GM23338 (cell line): ENCODE measurements around the gene HSD17B2.

ENCODE experiments used
- CTCF ChIP-seq, 2 experiments: fragments of 200-600 bp in 1 of 2; sonication (generic) in 1 of 2; conservative IDR thresholded peaks; 2 replicates each; pipeline versions ENCODE4 v1.5.1 to v1.6.1; 2016 to 2017; ENCODE audit warnings: antibody characterized with exemption in 2 of 2, low read depth in 2 of 2, mild to moderate bottlenecking in 2 of 2, moderate library complexity in 1 of 2
- EZH2 ChIP-seq: fragments of 200-600 bp; sonication (generic); IDR thresholded peaks from one replicate; pipeline ENCODE4 v1.8.0; 2017; ENCODE audit warnings: antibody characterized with exemption, mild to moderate bottlenecking, low read depth; ENCODE audit not compliant: unreplicated experiment
- EZH2phosphoT487 ChIP-seq: fragments of 200-600 bp; sonication (generic); IDR thresholded peaks from one replicate; pipeline ENCODE4 v1.8.1; 2018; ENCODE audit warnings: antibody characterized with exemption; ENCODE audit not compliant: unreplicated experiment
- POLR2AphosphoS5 ChIP-seq: IDR thresholded peaks from 2 replicates; pipeline ENCODE4 v1.6.1; 2016; ENCODE audit warnings: antibody characterized with exemption, low read depth
- TF ChIP-seq, protein P1 (sequence below): IDR thresholded peaks from one replicate; pipeline ENCODE4 v1.6.1; 2018; ENCODE audit warnings: antibody characterized with exemption; ENCODE audit not compliant: unreplicated experiment

GRCh38 chr16:81995651-81996050 lies 39.4 kb upstream of the HSD17B2 start:
- TF ChIP-seq CTCF (conservative IDR thresholded peaks at IDR 0.05; ENCODE audit: low read depth in 2 of 2) (no peak), POLR2AphosphoS5 (no peak), EZH2 (no peak), EZH2phosphoT487 (no peak)
- TF ChIP-seq, protein P1, sequence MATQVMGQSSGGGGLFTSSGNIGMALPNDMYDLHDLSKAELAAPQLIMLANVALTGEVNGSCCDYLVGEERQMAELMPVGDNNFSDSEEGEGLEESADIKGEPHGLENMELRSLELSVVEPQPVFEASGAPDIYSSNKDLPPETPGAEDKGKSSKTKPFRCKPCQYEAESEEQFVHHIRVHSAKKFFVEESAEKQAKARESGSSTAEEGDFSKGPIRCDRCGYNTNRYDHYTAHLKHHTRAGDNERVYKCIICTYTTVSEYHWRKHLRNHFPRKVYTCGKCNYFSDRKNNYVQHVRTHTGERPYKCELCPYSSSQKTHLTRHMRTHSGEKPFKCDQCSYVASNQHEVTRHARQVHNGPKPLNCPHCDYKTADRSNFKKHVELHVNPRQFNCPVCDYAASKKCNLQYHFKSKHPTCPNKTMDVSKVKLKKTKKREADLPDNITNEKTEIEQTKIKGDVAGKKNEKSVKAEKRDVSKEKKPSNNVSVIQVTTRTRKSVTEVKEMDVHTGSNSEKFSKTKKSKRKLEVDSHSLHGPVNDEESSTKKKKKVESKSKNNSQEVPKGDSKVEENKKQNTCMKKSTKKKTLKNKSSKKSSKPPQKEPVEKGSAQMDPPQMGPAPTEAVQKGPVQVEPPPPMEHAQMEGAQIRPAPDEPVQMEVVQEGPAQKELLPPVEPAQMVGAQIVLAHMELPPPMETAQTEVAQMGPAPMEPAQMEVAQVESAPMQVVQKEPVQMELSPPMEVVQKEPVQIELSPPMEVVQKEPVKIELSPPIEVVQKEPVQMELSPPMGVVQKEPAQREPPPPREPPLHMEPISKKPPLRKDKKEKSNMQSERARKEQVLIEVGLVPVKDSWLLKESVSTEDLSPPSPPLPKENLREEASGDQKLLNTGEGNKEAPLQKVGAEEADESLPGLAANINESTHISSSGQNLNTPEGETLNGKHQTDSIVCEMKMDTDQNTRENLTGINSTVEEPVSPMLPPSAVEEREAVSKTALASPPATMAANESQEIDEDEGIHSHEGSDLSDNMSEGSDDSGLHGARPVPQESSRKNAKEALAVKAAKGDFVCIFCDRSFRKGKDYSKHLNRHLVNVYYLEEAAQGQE: no peak
